Left renal pelvis (tissue), 4 donors: ENCODE results near the gene PCBP2. TPM values are rescaled to one million over a fixed set of nuclear protein-coding genes. Genes with fewer than 3 reads are reported as not detected.
A peak's percentile ranks its signal among the peaks of the same experiment; 100 is the strongest.
"Not testable (repeated sequence)": the region's sequence is repeated elsewhere in the genome, so short reads cannot be mapped to it uniquely, and the experiment has no call there.

Source experiments
- DNase-seq, 4 donors: peaks; one replicate each; pipeline ENCODE4 v3.0.0-alpha.2; 2013; ENCODE audit warnings: low read depth in 4 of 4, low spot score in 3 of 4
- polyA plus RNA-seq, 4 donors: library from polyadenylated mRNA; unstranded; fragments of 120-200 nt; gene quantifications; one replicate each; pipeline ENCODE4 v1.2.1, GENCODE V29; 2013; ENCODE audit not compliant: insufficient read length in 4 of 4

Gene PCBP2
- polyA plus RNA-seq, 4 donors, result 796 to 1,179 (median 1,079) TPM

DNA sequence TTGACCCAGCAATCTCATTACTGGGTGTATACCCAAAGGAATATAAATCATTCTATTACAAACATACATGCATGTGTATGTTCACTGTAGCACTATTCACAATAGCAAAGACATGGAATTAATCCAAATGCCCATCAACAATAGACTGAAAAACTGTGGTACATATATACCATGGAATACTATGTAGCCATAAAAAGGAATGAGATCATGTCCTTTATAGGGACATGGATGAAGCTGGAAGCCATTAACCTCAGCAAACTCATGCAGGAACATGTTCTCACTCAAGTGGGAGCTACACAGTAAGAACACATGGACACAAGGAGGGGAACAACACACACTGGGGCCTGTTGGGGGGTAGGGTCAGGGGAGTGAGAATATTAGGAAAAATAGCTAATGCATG, 12.3 kb upstream of the PCBP2 start:
- not testable (repeated sequence) for DNase-seq

DNA sequence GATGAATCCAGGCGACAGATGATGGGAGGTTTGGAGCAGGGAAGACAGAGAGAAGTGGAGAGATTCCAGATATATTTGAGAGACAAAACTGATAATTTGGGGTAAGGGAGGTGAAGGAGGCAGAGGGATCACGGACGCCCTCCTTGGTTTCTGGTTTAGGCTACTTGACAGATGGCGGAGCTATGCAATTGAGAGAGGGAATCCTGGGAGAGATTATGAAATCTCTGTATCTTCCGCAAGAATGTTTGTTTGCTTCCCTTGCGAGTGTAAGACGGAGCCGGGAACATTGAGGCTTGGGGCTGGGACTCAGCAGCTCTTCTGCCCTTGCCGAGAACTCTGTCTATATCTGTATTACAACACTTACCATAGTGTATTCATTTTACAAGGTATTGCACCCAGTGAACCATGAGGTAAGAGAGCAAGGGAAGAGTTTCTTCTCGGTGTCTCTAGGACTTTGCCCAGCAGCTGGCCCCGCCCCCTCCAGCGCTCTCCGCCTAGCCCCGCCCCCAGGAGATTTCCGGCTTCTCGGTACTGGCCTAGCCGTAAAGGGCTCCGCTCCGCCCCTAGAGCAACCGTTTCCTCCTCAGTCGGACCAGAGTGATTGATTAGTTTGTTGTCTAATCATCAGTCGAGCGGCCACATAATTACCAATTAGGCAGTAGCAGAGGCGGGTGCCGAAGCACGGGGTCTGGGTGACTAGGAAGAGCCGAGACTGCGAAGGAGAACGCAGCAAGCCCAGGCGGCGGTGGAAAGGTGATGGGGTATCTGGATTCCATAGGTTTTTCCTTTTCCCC, 10.7 kb upstream of the PCBP2 start, which contains the start of gene PRR13:
PRR13 (plus strand) TSS at position 695 of the 794 bp plus-strand sequence. CDS start 981 bp downstream, outside the sequence.
- DNase-seq, result peak; percentile 93 to 98 (median 96)

DNA sequence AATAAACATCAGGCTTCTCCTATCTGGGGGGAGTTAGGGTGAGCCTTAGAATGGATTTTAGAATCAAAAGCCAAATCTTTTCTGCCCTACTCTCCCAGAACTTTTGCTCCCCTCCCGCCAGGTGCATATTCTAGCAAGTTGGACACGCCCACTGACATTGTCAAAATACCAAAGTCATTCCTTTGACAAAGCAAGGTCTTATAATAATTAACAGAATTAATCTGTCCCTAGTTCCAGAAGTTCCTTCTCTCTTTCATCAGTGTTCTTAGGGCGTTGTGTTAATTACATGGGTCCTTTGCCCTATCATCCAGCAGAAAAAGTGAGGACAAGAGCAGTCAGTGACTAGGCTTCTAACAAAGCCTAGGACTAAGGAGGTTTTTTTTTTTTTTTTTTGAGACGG, 7.9 kb upstream of the PCBP2 start:
- DNase-seq, result no peak

DNA sequence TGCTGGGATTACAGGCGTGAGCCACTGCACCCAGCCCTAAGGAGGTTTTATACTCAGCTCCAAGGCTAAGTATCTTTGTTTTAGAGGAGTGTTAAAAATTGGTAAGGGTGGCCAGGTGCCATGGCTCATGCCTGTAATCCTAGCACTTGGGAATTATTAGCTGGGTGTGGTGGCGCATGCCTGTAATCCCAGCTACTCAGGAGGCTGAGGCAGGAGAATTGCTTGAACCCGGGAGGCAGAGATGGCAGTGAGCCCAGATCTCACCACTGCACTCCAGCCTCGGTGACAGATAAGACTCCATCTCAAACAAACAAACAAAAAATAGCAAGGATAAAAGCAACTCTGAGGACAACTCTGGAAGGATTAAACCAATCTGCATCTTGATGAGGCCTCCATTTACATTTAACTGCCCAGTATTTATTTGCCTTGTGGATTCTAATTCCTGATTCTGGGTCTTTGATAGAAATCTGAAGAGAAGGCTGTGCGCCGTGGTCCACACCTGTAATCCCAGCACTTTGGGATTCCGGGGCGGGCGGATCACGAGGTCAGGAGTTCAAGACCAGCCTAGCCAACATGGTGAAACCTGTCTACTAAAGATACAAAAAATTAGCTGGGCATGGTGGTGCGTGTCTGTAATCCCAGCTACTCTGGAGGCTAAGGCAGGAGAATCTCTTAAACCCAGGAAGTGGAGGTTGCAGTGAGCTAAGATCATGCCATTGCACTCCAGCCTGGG, 7.1 kb upstream of the PCBP2 start:
- not testable (repeated sequence) for DNase-seq

DNA sequence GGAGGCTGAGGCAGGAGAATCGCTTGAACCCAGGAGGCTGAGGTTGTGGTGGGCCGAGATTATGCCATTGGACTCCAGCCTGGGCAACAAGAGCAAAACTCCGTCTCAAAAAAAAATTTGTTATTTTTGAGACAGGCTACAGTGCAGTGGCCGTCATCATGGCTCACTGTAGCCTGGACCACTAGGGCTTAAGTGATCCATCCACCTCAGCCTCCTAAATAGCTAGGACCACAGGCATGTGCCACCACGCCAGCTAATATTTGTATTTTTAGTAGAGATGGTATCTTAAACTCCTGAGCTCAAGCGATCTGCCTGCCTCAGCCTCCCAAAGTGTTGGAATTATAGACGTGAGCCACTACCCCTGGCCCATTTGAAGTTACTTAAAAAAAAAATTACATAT, 966 bp upstream of the PCBP2 start:
- no peak for DNase-seq

DNA sequence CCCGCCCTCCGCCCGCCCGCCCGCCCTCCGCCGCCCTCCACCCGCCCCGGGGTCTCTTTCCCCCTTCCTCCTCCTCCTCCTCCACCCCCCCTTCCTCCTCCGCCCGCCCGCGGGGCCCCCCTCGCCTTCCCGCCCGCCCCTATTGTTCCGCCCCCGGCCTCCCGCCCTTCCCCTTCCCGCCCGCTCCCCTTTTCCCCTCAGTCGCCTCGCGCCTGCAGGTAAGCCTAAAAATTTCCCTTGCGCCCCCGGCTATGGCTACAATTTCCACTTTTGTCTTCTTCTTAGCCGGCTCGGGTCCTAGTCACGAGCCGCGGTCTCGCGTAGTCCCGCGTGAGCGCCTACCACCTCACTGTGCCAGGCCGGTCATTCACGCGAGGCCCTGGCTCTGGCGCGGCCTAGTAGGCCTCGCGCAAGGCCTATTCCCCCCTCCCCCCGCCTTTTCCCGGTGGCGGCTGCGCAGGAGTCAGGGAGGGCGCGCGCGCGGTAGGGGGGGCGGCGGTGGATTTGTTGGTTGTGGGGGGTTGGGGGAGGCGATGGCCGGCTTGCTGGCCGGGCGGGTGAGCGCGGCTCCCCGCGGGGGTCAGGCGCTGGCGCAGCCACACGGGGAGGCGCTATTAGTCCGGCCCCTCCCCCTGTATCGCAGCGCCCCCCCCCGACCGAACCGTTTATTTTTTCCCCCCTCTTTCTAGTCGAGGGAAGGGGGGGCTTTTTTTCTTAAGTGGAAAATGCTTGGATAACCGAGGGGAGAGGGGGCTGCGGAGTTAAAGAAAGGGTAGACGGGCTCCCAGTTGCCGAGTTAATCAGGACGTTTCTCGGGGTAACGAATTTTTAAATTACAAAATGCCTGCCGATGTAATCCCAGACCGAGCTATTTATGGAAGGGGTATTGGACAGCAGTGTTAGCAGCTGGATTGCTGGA, 516 bp downstream of the PCBP2 start:
- DNase-seq, result peak in 3 of 4 donors; percentile 70 to 73 (median 72)

DNA sequence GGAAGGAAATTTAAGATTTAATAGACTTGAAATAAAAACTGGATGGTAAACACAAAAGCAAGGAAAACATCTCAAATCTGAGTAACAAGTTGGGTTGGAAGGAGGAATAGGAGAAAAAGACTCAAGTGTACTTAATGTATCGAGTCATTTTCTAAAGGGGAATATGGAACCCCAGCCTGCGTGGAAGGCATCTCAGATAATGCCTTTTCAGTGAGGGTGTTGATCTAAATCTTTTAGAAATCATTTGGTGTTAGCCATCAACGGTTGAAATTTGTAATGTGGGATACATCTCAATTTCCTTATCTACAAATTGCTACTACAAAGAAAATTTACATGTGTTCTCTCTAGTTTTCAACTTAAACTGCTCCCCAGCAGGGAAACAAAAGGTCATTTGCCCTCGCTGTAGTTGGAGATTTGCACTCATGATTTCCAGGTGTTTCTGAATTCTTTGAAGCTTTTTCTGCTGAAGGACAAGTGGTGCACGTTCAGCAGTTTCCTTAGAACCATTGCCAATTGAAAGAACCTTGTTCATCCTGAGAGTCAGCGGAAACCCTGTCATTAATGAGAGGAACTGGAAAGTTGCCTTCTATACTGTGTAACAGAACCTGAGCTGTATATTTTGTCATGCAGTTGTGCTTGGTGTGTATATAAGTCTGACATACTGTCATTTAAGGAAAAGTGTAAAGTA, 2.2 kb downstream of the PCBP2 start:
- no peak for DNase-seq

DNA sequence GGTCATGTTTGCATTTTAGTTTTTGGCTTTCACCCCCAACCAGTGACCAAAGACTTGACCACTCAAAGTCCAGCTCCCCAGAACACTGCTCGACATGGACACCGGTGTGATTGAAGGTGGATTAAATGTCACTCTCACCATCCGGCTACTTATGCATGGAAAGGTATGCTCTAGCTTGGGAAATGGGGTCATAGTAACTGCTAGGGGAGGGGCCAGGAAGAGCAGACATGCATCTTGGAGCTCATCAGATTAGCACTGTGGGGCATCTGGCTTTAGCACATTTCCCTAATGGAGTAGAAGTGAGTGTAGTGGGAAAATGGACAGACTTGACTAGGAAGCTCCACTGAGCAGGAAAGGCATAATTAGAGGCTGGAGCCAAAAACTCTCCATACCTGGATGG, 2.8 kb downstream of the PCBP2 start:
- DNase-seq, result no peak

DNA sequence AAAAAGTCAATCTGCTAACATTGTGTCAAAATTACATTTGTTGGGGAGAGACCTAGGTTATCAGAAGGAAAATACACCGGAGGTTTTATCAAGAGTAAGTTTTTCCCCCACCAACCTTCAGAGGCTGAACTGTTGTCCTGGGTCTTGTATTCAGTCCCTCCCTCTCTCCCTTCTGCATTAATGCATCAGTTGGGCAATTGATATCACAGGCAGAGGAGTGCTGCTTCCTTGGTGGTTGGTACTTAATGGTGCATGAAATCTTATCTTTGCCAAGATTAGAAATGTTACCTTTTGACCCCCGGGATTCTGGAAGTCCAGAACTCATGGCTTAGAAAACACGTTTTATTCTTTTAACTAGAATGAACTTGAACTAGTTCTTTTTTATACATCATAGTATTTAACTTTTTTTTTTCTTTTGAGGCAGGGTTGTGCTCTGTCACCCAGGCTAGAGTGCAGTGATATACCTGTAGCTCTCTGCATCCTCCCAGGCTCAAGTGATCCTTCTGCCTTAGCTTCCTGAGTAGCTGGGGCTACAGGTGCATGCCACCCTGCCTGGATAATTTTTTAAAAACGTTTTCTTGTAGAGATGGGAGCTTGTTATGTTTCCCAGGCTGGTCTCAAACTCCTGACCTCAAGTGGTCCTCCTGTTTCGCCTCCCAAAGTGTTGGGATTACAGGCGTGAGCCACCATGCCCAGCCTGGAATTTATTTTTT, 4.9 kb downstream of the PCBP2 start:
- no peak for DNase-seq

DNA sequence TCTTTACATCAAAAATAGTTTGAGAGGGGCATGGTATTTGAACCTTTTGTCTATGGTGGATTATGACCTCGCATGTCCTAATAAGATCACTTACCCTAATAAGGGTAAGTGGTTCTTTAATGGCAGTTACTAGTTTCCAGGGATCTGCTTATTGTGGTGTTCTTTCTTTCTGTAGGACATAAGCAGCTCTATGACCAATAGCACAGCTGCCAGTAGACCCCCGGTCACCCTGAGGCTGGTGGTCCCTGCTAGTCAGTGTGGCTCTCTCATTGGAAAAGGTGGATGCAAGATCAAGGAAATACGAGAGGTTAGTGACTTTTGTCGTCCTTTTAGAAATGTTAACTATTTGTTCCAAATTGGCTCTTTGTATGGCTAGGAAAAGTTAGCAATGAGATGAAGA, 7.2 kb downstream of the PCBP2 start:
- no peak for DNase-seq

DNA sequence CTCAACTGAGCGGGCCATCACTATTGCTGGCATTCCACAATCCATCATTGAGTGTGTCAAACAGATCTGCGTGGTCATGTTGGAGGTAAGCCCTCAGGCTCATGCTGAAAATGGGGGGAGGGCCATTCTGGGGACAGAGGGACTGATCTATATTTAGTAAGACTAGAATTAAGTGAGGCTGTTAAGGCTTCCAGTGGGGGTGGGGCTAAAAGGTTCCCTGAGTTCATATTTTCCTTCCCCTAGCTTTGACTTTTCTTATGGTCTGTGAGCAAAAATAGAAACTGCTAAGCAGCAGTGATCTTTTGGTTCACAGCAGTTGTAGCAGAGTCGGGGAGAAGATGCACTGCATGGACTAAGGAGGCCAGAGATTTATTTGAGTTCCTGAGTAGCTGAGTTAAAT, 9.2 kb downstream of the PCBP2 start:
- no peak for DNase-seq

DNA sequence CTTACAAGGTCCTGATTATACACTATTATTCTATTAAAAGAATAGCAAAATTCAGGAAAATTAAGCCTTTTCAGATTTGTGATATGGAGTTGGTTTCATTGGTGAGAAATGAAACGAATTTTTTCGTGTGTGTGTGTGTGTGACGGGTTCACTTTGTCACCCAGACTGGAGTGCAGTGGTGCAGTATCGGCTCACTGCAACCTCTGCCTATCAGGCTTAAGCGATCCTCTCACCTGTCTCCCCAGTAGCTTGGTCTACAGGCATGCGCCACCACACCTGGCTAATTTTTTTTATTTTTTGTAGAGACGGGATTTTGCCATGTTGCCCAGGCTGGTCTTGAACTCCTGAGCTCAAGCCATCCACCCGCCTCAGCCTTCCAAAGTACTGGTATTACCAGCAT, 9.7 kb downstream of the PCBP2 start:
- DNase-seq, result no peak

DNA sequence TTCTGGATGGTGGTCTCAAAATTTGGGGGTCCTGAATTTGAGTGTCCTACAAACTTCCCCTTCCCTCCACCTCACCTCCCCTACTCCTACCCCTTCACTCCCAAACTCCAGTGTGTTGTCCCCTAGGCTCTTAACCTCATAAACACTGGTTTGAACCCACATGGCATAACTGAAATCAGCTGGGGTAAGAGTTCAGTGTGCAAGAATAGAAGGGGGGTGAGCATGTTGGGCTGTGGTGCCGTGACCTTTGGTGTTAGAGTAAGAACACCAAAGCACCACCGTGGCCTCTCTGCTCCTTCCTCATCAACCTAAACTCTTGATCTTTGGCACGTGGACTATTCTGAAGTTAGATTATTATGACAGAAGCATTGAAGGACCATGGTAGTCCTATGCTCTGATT, 11.0 kb downstream of the PCBP2 start:
- no peak for DNase-seq

DNA sequence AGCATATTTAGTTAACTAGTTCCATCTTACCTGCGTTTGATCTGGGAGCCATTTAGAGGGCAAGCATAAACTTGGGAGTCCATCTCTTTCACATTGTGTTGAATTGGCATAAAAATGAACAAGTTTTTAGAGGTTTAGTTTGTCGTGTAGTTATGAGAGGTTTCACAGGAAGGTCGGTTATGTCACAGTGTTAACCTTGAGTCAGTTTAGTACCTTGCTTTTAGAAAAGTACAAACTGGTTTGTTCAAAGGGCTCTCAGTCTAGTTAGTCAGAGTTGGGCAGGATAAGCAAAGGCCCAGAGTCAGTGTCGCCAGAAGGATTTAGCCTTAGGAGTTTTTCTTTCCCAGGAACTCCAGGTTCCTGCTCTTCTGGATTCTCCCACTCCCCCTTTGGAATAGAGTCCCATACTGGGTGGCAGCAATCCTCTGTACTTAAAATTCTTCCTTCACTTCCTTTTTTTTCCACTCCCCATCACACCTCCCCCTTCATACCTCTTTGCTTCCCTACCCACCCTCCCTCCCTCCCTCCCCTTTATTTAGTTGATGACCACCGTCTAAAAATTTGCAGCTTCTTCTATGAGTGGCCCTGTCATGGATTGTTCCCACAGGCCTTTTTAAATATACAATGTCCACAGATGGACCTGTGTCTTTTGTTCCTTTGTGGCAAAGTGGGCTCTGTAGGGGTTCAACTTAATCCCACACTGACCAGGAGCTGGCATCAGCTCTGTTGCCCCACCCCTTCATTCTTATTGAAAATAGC, 12.1 kb downstream of the PCBP2 start:
- DNase-seq, result no peak

DNA sequence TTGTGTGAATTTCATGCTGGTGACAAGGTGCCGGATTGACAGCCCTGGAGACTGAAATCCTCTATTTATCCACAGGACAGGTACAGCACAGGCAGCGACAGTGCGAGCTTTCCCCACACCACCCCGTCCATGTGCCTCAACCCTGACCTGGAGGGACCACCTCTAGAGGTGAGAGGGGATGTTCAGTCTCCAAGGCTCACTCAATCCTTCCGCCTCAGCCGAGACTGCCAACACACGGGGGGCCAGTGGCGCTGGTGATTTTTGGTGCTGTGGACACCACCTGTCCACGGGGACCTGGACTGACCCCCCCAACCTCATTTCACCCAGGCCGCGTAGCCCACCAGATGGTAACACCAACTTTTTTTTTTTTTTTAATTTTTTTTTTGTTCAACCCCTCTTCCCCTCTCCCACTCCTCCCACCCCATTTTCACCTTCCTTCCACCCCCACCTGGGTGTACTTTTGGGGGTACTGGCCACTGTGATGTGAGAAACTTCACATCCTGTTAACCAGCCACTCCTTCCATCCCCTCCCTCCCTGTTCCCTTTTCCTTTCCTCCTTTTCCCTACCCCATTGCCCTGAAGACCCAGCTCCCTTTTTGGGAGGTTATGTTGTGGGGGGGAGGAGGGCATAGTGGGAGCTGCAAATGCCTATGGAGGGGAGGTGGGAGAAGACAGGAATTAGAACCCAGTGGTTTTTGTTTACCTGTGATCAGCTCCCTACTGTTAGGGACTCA, 12.9 kb downstream of the PCBP2 start:
- no peak for DNase-seq

DNA sequence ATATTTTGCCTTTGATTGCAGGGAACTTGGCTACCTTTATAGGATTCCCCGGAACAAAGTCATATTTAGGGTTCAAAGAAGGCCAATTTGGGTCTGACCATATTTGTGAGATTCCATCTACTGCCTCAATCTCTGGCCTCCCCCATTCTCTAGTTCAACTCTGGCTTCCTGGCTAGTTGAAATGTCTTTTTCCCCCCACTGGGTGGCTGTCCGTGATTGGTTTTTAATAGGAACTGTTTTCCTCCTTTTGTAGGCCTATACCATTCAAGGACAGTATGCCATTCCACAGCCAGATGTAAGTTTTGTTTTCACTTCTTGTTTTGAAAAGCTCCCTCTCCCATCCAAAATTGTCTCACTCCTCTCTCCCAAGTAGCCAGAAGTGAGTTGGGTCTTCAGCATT, 13.8 kb downstream of the PCBP2 start:
- DNase-seq, result no peak

DNA sequence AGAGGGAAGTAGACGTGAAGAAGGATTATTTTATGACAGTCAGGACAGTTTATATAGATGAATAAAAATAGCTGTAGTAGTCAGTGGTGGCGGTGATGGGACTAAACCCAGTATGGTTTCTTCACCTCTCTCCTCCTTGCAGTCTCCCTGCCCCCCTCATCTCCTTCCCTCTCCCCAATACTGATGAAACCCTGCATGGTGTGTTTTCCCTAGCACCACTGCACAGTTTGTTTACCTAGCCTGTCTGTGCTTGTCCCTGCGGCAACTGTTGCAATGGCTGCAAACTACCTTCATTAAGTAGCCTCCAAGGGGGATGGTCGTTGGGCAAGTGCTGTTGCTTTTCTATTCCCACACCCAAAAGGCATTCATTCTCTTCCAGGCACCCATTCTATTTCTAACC, 14.7 kb downstream of the PCBP2 start:
- DNase-seq, result no peak

DNA sequence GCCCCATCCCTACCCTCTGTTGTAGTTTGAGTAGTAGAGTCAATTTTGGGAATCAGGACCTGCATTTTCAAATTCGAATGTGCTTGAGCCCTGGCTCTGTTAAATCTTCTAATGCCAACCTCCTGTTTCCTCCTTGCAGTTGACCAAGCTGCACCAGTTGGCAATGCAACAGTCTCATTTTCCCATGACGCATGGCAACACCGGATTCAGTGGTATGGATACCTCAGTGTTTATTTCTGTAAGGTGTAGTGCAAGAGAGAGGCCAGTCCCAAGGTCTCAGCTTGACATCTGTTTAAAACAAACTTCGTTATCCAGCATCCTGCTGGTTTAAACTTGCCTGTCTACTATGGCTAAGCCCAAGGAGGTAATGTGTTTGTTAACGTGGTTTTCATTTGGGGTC, 15.2 kb downstream of the PCBP2 start:
- no peak for DNase-seq
